HG03060 (cell line): ENCODE results near the gene COL5A2.
A peak's percentile ranks its signal among the peaks of the same experiment; 100 is the strongest.

Experiments used
- ATAC-seq: cut with Tn5 transposase; IDR thresholded peaks from one replicate; pipeline ENCODE4 v1.9.1; 2021; ENCODE audit warnings: low read depth, moderate number of reproducible peaks; ENCODE audit not compliant: unreplicated experiment

Gene COL5A2

GRCh38 chr2:189060096-189060642, 119.4 kb downstream of the COL5A2 start:
- ATAC-seq = no peak

GRCh38 chr2:189057316-189057715, 122.2 kb downstream of the COL5A2 start:
- no peak for ATAC-seq

GRCh38 chr2:189056200-189057106, 123.1 kb downstream of the COL5A2 start:
- no peak for ATAC-seq

DNA sequence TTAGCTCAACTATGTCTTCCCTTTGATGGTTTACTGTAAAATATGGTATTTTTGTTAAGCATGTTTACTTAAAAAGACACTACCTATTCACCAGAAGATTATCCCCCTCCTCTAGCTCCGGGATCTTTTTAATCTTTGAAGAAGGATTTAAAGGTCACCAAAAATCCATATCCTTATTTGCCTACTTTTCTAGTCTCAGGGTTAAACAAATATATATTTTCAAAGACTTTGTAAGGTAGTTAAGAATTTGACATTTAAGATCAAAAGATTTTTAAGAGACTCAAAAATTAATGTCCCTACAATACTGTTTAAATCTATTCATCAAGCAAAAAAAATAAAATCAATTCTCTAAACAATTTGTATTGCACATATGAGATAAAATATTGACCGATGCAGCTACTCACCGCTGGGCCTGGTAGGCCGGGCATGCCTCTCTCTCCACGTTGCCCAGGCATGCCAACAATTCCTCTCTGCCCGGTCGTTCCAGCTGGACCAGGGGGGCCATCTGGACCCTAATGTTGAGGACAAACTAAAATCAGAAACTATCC, 129.3 kb downstream of the COL5A2 start:
- no peak for ATAC-seq

DNA sequence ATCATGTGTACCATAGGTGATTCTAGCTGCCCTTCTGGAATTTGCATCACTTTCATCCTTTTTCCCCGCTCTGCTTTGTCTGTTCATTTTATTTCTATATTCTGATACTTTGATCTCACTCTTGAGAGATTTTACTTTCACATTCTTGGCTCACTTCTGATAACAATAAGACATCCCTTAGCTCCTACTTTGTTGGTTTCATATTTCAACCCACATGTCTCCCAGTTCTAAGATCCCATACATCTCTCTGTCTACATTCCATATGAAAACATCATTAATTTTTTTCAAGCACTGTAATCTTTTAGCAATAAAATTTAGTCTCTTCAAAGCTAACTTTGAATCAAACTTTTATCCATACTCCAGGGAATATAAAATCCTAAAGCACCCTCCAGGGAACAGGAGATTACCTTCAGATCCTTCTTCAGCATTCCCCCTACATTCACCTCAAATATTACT, 129.8 kb downstream of the COL5A2 start:
- no peak for ATAC-seq

DNA sequence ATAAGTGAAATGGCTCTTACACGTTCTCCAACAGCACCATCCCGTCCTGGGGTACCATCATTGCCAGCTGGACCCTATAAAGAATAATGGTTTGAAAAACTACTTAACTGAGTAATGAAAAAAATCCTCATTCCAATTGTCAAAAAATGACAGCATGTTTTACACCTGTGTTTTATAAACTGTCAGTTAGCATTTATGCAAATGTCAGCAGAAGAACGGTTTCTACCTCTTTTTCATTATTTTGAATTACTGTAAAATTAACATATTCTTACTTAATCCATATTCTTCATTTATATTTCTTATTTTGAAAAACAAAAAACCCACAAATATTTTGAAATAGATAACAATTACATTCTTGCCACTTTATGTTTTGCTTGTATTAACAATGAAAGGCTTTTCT, 131.4 kb downstream of the COL5A2 start:
- ATAC-seq = no peak

DNA sequence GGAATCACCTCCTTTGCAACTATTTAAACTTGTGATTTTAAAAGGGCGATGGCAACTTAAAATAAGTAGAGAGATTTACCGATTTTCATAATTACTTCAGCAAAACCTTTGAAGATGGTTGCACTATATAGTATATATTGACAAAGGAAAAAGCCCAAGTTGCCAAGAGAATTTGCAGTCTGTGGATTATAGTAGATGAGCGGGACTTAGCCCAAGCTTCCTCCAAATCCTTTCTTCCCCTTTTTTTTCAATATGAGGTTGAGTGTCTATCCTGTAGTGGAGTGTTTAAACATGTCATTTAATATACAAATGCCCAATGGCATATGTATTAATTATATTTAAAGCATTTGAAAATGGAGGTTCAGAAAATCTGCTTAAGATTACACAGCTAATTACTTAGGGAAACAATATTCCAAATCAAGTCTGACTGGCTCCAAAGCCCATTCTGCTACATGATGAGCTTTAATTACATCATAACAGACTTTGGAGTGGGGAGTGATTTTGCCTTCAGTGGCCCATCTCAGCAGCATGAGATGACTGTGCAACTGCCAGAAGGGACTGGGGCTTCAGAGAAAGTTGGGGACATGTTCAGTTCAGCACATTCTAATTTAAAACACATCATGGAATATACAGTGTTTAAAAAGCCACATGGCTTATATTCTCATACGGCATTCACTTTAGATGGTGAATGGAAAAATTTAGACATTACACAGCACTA, 132.2 kb downstream of the COL5A2 start:
- ATAC-seq = no peak

DNA sequence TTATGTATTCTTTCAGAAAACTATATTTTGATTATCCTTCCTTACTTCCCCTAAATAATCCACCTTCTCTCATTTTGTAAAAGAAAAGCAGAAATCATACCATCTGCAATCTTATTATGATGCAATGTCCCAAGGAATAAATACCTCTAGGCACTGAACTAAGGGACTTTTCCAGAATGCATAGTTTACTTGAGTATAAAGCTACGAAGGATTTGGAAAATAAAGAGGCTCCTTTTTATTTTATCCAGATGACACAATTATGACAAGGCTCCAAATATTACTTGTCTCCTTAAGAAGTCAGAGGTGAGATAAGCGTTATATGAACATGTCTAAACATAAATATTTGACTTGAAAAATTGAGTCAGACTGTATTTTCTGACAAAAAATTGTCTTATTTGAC, 133.2 kb downstream of the COL5A2 start:
- no peak for ATAC-seq

DNA sequence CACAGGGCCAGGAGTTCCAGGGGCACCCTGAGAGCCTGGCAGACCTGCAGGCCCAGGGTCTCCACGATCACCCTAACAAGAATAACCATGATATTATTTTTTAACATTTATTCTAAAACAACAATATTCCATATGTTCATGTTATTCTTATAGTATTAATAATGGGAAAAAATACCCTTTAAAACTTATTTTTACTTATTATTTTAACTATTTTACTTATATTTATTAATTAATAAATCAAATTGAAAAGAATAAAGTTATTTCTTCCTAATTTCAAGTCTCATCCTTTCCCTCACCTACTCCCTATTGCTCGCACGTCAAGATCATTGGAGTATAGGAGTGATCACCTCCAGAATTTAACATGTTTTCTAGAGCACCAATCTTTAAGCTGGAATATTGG, 133.7 kb downstream of the COL5A2 start:
- no peak for ATAC-seq

DNA sequence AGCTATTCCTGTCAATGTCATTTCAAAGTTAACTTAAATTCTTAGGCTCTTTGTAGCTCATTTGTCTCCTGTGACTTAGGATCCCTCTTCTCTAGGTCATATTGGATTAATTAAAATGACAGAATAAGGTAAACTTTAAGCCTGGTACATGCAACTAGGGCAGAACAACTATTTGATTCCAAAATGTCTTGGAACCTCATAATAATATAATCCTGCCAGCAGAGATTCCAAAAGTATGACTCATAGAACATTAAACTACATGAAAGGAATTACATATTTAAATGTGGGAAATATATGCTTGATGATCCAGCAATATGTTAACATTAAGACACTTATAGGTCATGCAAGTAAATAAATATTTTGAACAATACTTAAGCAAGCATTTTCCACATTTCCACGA, 142.0 kb downstream of the COL5A2 start:
- ATAC-seq = no peak

DNA sequence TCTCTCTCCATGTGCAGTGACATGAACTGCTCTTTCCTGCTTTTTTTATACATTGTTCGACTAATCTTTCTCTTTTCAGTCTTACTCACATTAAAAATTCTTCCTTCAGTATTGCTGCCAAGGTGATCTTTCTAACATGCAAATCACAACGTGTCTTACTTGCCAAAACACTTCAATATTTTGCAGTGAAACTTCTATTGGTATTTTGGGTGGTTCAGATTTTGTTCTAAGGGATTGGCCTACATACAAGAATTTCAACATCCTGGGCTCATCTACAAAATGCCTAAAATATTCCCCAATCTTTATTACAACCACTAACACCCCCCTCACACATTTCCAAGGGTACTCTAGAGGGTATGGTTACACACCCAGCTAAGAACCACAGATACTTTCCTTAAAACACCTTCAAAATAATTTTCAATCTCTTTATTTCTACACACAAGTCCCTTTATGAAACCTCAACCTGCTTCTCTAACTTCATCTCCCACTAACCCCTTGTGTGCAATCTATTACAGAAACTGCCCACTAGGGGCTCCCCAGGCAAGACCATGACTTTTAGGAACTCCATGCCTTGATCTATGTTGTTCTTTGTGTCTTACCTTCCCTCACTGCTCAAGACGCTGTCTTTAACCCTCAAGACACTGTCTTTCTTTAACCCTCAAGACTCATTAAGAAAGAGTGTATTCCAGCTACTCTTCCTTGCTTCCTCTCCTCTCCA, 154.5 kb downstream of the COL5A2 start:
- ATAC-seq = peak; percentile 60

DNA sequence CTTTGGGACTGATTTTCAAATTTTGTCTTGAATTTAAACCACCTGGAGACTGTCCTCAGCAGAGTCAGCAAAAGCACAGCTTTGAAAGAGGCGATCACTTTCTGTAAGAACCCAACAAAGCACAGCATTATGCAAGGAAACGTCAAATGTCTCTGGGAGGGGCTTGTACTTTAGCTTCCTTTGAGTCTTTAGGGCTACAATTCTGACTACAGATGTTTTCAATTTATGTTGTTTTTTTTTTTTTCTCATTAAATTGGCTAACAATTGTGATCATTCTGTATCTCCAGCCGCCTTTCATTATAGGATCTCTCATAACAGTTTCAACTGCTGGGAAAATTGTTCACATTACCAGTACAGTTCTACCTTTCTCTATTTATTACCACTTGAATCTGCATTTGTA, 157.1 kb downstream of the COL5A2 start:
- ATAC-seq = no peak

DNA sequence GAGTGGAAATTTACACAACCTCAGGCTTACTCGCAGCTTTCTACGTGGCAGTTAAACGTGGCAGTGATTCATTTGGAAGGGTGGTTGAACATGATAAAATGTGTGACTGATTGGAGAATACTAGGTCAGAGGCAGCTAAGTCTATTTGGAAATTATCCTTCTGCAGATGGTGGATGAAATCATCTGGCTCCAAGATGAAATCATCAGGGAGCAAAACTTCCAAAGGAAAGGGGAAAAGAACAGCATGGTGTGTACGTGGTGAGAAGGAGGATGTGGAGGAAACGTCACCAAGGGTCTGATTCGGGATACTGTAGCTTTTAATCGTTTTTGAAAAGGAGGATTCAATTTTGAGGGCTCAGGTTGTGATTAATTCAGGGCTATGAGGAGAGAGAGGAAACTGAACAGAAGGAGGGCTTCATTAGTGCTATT, 157.5 kb downstream of the COL5A2 start:
- no peak for ATAC-seq

DNA sequence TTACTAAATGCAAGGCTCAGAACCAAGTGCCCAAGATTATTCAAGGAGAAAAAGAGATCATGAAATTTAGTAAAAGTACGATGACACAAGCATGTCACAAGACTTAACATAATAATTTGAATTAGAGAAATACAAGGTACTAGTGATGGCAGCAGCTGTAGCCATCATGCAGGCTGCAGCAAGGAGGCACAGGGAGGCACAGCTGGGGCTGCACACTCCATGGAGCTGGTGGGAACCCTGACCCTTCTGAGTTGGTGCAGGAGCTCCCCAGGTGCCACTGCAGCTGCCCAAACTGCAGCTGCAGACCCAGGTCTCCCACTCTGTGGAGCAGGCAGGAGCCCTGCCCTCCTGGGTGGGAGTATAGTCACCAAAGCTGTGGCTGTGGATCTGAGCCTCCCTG, 159.4 kb downstream of the COL5A2 start:
- no peak for ATAC-seq

DNA sequence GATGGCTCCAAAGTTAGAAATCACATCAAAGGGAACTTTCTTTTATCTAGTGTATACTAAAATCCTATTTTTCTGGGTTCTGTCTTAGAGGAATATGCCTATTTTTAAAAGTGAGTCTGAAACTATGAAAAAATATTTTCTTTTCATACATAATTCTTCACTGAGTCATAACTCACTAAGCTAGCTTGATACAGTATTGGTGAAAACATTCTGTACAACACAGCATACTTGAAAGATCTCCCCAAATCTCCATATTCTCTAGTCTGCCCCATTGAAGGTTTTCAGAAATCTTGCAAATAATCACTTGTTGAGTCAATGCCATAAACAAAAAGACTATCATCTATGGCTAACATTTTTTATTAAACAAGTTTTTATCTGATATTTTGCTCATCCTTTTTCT, 160.9 kb downstream of the COL5A2 start:
- ATAC-seq = no peak

DNA sequence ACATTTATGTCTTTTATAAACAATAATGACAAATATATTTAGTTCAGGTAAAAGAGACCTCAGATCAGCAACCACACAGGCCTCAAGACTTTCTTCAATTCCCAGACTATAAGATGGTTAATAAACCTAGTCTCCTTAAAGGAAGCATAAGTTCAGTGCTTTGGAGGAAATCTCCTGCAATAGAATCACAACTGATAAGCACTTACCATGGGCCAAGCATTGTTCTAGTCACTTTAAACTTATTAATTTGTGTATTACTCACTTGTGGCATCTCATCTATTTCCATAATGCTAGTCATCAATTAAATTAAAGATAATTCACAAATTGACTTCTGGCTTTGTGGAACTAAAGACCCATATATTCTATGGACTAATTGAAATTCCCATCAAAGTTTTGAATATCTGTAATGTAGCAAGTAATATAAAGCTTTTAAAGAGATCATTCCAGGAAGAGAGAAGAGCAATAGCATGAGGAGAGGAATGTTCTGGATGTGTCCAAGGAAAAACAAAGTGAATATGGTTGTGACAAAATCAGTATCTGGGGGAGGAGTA, 163.2 kb downstream of the COL5A2 start:
- ATAC-seq = no peak

GRCh38 chr2:189015359-189015758, 164.2 kb downstream of the COL5A2 start:
- no peak for ATAC-seq

- ATAC-seq = no peak
Measured at GRCh38 chr2:189014449-189015138, 165.0 kb downstream of the COL5A2 start.

- ATAC-seq = no peak
Measured at GRCh38 chr2:189013671-189014448, 165.7 kb downstream of the COL5A2 start.
